PC-3 (cell line): ENCODE data around the gene NDUFA8. TPM values are rescaled to one million over a fixed set of nuclear protein-coding genes. Genes with fewer than 3 reads are reported as not detected.

Source experiments
- ATAC-seq: fragments of 200-7000 bp; cut with Tn5 transposase; 2 replicates; pipeline ENCODE4 v1.9.1; 2020; ENCODE audit warnings: mild to moderate bottlenecking, moderate library complexity
- BruUV-seq: library from RNA; stranded (reverse); fragments of 400-500 nt; replicated peaks from 2 replicates; lab custom pipeline; 2021; lab: Mats Ljungman, UMichigan
- CTCF ChIA-PET: fragments of 300-600 bp; sonication (Branson Sonifier 250); formaldehyde crosslinking; loops from one replicate; lab custom pipeline; 2022; ENCODE audit warnings: antibody characterized with exemption; lab: Charles Lee
- POLR2A ChIA-PET: fragments of 300-600 bp; sonication (Branson Sonifier 250); formaldehyde crosslinking; loops from one replicate; lab custom pipeline; 2022; ENCODE audit warnings: antibody characterized with exemption; ENCODE audit not compliant: unreplicated experiment; lab: Charles Lee
- DNase-seq: peaks from one replicate; pipeline ENCODE4 v3.0.0-alpha.2; 2015
- H2AFZ ChIP-seq: fragments of 300-600 bp; sonication (generic); 2 replicates; pipeline ENCODE4 v1.6.0; 2016; ENCODE audit warnings: antibody characterized with exemption, low read length
- H3F3A ChIP-seq: fragments of 300-600 bp; sonication (generic); one replicate; pipeline ENCODE4 v1.6.0; 2017; ENCODE audit warnings: antibody characterized with exemption, low read length, control low read depth, mild to moderate bottlenecking; ENCODE audit not compliant: unreplicated experiment
- H3K27ac ChIP-seq: fragments of 300-600 bp; sonication (generic); 2 replicates; pipeline ENCODE4 v1.5.1; 2016; ENCODE audit warnings: mild to moderate bottlenecking, low read length
- H3K27me3 ChIP-seq: fragments of 300-600 bp; sonication (generic); 2 replicates; pipeline ENCODE4 v1.6.1; 2016; ENCODE audit warnings: low read length, mixed read lengths
- H3K36me3 ChIP-seq: fragments of 300-600 bp; sonication (generic); 2 replicates; pipeline ENCODE4 v1.6.1; 2016; ENCODE audit warnings: low read depth, mixed run types, low read length, mixed read lengths
- H3K4me1 ChIP-seq: fragments of 300-600 bp; sonication (generic); 2 replicates; pipeline ENCODE4 v1.5.1; 2016; ENCODE audit warnings: low read length; ENCODE audit not compliant: insufficient read depth
- H3K4me2 ChIP-seq: fragments of 300-600 bp; sonication (generic); 2 replicates; pipeline ENCODE4 v1.6.0; 2016; ENCODE audit warnings: low read length
- H3K4me3 ChIP-seq: fragments of 300-600 bp; sonication (generic); 2 replicates; pipeline ENCODE4 v1.5.1; 2016; ENCODE audit warnings: mild to moderate bottlenecking, low read length, mixed read lengths
- H3K79me2 ChIP-seq: fragments of 300-600 bp; sonication (generic); 2 replicates; pipeline ENCODE4 v1.6.1; 2017; ENCODE audit warnings: low read length, mixed read lengths
- H3K9ac ChIP-seq: fragments of 300-600 bp; sonication (generic); 2 replicates; pipeline ENCODE4 v1.6.0; 2016; ENCODE audit warnings: mild to moderate bottlenecking, low read length
- H3K9me2 ChIP-seq: fragments of 300-600 bp; sonication (generic); replicated peaks from 2 replicates; pipeline ENCODE4 v1.6.1; 2016; ENCODE audit warnings: mixed run types, low read length, mixed read lengths
- H3K9me3 ChIP-seq: fragments of 300-600 bp; sonication (generic); 2 replicates; pipeline ENCODE4 v1.6.1; 2016; ENCODE audit warnings: low read length, mixed read lengths
- H4K20me1 ChIP-seq: fragments of 300-600 bp; sonication (generic); 2 replicates; pipeline ENCODE4 v1.6.1; 2016; ENCODE audit warnings: low read length, mixed read lengths
- EZH2 ChIP-seq: fragments of 300-600 bp; sonication (generic); IDR thresholded peaks from one replicate; pipeline ENCODE4 v1.6.1; 2017; ENCODE audit warnings: antibody characterized with exemption, mild to moderate bottlenecking, low read length; ENCODE audit not compliant: unreplicated experiment
- EZH2phosphoT487 ChIP-seq: fragments of 300-600 bp; sonication (generic); IDR thresholded peaks from 2 replicates; pipeline ENCODE4 v1.6.1; 2018; ENCODE audit warnings: mild to moderate bottlenecking, antibody characterized with exemption, low read length, borderline replicate concordance
- intact Hi-C: fragments of 100-400 bp; cut with micrococcal nuclease; formaldehyde crosslinking; loops from 2 replicates; pipeline ENCODE4 v1.9.0; 2023
- total RNA-seq: library from RNA; depleted of rRNA; stranded (reverse); fragments of >200 nt; gene quantifications from 2 replicates; pipeline ENCODE4 v1.2.3, GENCODE V29; 2014
- TF ChIP-seq, protein P1 (sequence below): fragments of 300-600 bp; sonication (generic); conservative IDR thresholded peaks from 2 replicates; pipeline ENCODE4 v1.5.1; 2017; ENCODE audit warnings: antibody characterized with exemption, low read depth, mild to moderate bottlenecking, low read length

Gene NDUFA8
- total RNA-seq, 1 experiment from 2014 or later: 67.5 TPM

DNA sequence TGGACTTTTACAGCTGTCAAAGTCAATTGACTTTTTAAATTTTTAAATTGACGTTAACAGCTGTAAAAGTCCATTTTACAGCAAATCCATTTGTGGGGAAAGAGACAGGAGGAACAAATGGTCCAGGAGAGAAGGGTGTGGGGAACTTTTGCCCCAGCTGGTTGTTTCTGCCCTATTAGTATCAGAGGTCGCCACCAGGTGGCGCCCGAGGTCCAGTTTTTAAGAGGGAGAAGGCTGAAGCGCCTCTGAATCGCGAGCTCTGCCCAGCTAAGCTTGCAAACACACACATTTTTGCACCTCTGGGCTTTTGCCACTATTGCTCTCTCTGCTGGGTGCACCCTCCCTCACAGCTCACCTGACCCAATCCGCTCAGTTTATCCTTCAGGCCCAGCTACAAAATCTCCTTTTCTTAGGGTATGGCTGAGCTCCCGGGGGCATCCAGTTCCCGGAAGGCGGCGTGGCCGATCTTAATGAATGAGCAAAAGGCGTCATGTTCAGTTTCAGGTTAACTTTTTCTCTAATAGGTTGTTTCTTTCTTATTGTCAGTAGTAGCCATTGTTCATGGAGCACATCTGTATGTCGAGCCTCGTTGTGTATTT is 60.2 kb downstream of the NDUFA8 start:
- H2AFZ ChIP-seq: peak overlapping the region; percentile 97
- peak; percentile 81 for DNase-seq

DNA sequence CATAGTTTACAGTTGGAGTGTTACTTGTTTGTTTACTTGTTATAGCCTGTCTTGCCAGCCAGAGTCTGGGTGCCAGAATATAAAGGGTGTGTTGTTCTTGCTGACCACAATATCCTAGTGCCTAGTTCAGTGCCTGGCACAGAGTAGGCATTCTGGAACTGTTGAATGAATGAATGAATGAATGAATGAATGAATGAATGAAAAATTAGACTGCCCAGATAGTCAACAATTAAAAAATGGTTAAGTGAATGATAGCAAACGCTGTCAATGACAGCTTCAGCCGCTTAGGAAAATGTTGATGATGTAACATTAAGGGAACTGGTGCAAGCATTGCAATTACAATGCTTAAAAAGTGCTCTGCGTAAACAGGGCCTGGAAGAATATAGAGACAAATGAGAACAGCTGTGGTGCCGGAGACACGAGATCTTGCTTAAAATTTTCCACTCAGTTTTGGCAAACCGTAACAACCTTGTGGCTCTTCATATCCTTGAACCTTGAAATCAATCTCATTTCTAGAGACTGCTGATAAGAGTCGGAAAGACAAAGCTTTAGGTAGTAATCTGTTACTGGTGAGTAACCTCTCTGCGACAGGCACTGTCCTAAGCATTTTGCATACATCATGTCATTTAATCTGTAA is 61.8 kb downstream of the NDUFA8 start:
- DNase-seq (no peak), ATAC-seq (no peak)
- Histone ChIP-seq H3F3A (no peaks in the 10 kb centered on the region), H4K20me1 (no peaks in the 10 kb centered on the region), H3K79me2 (no peaks in the 10 kb centered on the region), H3K9ac (no peak overlapping the region), H3K4me3 (no peak overlapping the region), H3K9me3 (no peaks in the 10 kb centered on the region), H3K4me1 (0 out of 2 replicates have a peak, but pooled peaks cover 3% of the 10 kb centered on the region), H3K27me3 (peaks cover 12% of the 10 kb centered on the region; the same call in 1 of the 2 replicates), H2AFZ (no peak overlapping the region), H3K9me2 (no peaks in the 10 kb centered on the region), H3K36me3 (no peaks in the 10 kb centered on the region), H3K27ac (no peak overlapping the region), H3K4me2 (no peak overlapping the region)
- ChIA-PET POLR2A (no interaction called here), CTCF (interaction anchor here (0.6 to 3.1 kb wide), 3 partner anchors 27 to 252 kb away, joined by 3 to 33 read pairs (median 3); no protein-coding TSS in a partner anchor)
- TF ChIP-seq EZH2phosphoT487: no peak
- TF ChIP-seq EZH2: no peak
- TF ChIP-seq, protein P1, sequence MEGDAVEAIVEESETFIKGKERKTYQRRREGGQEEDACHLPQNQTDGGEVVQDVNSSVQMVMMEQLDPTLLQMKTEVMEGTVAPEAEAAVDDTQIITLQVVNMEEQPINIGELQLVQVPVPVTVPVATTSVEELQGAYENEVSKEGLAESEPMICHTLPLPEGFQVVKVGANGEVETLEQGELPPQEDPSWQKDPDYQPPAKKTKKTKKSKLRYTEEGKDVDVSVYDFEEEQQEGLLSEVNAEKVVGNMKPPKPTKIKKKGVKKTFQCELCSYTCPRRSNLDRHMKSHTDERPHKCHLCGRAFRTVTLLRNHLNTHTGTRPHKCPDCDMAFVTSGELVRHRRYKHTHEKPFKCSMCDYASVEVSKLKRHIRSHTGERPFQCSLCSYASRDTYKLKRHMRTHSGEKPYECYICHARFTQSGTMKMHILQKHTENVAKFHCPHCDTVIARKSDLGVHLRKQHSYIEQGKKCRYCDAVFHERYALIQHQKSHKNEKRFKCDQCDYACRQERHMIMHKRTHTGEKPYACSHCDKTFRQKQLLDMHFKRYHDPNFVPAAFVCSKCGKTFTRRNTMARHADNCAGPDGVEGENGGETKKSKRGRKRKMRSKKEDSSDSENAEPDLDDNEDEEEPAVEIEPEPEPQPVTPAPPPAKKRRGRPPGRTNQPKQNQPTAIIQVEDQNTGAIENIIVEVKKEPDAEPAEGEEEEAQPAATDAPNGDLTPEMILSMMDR: no peak
- BruUV-seq: no TSS peak
- intact Hi-C loops: loop anchor here (2.0 to 5.0 kb wide), 2 partner anchors 355 to 713 kb away; no protein-coding TSS in a partner anchor

More for the DNA sequence above, 60.2 kb downstream of the NDUFA8 start:
- Histone ChIP-seq H3K9ac (no peak overlapping the region), H3K9me2 (no peaks in the 10 kb centered on the region), H3K27ac (no peak overlapping the region), H3K4me3 (peak overlapping the region; percentile 64), H3K36me3 (no peaks in the 10 kb centered on the region), H3K4me1 (0 out of 2 replicates have a peak, but pooled peaks cover 3% of the 10 kb centered on the region), H3K79me2 (no peaks in the 10 kb centered on the region), H4K20me1 (no peaks in the 10 kb centered on the region), H3F3A (no peaks in the 10 kb centered on the region), H3K4me2 (peak overlapping the region; percentile 87), H3K27me3 (peaks cover 7% of the 10 kb centered on the region; the same call in 1 of the 2 replicates), H3K9me3 (no peaks in the 10 kb centered on the region)
- ChIA-PET CTCF (interaction anchor here (0.5 to 3.1 kb wide), 9 partner anchors 11 to 402 kb away, joined by 3 to 33 read pairs (median 6); no protein-coding TSS in a partner anchor), POLR2A (no interaction called here)
- TF ChIP-seq EZH2 (no peak), EZH2phosphoT487 (no peak)
- TF ChIP-seq, protein P1: peak; percentile 70
- intact Hi-C loops: loop anchor here (1.0 to 5.0 kb wide), 4 partner anchors 24 to 711 kb away; no protein-coding TSS in a partner anchor
- BruUV-seq: no TSS peak
- ATAC-seq: peak; percentile 92
